ENCODE data around the gene PLK3. TPM values are rescaled to one million over a fixed set of nuclear protein-coding genes. Genes with fewer than 3 reads are reported as not detected.
"Not testable (repeated sequence)": the region's sequence is repeated elsewhere in the genome, so short reads cannot be mapped to it uniquely, and the experiment has no call there.

The PLK3 gene
- total RNA-seq, 1 experiment from 2014 or later: 68.0 TPM

DNA sequence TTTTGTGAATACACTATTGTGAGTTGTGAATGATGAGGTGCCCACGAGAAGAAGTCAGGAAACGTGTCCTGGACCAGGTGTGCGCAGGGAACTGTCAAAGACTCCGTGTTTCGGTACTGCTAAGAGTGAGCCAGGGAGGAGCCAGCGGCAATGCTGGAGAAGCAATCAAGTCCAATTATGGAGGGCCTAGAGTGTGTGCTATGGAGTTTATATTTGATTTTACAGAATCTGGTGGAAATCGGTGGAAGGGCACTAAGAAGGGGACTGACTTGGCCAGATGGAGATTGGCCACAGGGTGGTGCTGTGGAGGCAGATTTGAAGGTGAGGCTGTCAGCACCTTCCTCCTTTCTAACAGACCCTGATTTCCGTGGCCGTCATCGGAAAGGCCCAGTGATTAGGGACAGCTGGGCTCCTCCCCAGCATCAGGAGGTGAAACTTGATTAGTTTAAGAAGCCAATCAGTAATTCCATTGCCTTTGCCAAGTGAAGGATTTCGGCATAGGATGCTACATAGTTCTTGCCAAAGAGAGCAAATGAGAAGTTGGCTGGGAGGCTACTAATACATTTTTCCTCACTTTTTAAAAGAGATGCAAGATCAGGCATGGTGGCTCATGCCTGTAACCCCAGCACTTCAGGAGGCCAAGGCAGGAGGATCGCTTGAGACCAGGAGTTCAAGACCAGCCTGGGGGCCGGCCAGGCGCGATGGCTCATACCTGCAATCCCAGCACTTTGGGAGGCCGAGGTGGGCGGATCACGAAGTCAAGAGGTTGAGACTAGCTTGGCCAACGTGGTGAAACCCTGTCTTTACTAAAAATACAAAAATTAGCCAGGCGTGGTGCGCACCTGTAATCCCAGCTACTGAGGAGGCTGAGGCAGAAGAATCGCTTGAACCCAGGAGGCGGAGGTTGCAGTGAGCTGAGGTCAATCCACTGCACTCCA lies 35.8 kb downstream of the PLK3 start:
- no peaks in the 10 kb centered on the region for H3K36me3 Mint-ChIP-seq (ENCODE audit: insufficient read depth, unreplicated experiment)
- CTCF ChIA-PET: interaction anchor here (0.6 to 3.0 kb wide), 26 partner anchors 9 to 719 kb away, joined by 3 to 14 read pairs (median 3); partner anchors contain the start of genes EIF2B3, HECTD3 and UROD
- no peaks in the 10 kb centered on the region for H3K9me3 Mint-ChIP-seq (ENCODE audit: unreplicated experiment)
- peak overlapping the region; percentile 13 for H3K27ac Mint-ChIP-seq (ENCODE audit: low read depth, unreplicated experiment)
- TF ChIP-seq, protein P1, sequence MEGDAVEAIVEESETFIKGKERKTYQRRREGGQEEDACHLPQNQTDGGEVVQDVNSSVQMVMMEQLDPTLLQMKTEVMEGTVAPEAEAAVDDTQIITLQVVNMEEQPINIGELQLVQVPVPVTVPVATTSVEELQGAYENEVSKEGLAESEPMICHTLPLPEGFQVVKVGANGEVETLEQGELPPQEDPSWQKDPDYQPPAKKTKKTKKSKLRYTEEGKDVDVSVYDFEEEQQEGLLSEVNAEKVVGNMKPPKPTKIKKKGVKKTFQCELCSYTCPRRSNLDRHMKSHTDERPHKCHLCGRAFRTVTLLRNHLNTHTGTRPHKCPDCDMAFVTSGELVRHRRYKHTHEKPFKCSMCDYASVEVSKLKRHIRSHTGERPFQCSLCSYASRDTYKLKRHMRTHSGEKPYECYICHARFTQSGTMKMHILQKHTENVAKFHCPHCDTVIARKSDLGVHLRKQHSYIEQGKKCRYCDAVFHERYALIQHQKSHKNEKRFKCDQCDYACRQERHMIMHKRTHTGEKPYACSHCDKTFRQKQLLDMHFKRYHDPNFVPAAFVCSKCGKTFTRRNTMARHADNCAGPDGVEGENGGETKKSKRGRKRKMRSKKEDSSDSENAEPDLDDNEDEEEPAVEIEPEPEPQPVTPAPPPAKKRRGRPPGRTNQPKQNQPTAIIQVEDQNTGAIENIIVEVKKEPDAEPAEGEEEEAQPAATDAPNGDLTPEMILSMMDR (IDR thresholded peaks at IDR 0.05; ENCODE audit: unreplicated experiment): peak; percentile 81
- POLR2A ChIA-PET: interaction anchor here (1.2 to 1.9 kb wide), 2 partner anchors 29 to 176 kb away, joined by 3 to 7 read pairs; partner anchors contain the start of genes HECTD3 and UROD
- intact Hi-C loops (cut with micrococcal nuclease): loop anchor here (1.0 to 2.0 kb wide), 4 partner anchors 43 to 464 kb away; partner anchors contain the start of genes EIF2B3 and UROD
- no peaks in the 10 kb centered on the region for H3K27me3 Mint-ChIP-seq (ENCODE audit: insufficient read depth, unreplicated experiment)
- no TSS peak for BruUV-seq (replicated peaks)
- DNase-seq (ENCODE audit: unreplicated experiment): peak; percentile 78
- no peak overlapping the region for H3K4me3 Mint-ChIP-seq (ENCODE audit: unreplicated experiment)
- no peaks in the 10 kb centered on the region for H3K4me1 Mint-ChIP-seq (ENCODE audit: insufficient read depth, unreplicated experiment)

DNA sequence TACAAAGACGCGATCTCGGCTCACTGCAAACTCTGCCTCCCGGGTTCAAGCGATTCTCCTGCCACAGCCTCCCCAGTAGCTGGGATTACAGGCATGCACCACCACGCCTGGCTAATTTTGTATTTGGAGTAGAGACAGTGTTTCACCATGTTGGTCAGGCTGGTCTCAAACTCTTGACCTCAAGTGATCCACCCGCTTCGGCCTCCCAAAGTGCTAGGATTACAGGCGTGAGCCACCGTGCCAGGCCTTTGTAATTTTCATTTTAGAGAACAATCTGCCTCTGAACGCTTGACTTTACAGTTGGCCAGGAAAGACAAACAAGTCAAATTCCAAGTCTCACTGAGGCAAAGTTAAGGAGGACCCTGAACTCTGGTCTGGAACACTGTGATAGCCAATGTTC lies 38.1 kb downstream of the PLK3 start:
- BruUV-seq (replicated peaks); H3K4me3 Mint-ChIP-seq (ENCODE audit: unreplicated experiment); H3K36me3 Mint-ChIP-seq (ENCODE audit: insufficient read depth, unreplicated experiment); POLR2A ChIA-PET; intact Hi-C loops (cut with micrococcal nuclease); DNase-seq (ENCODE audit: unreplicated experiment); H3K9me3 Mint-ChIP-seq (ENCODE audit: unreplicated experiment); H3K4me1 Mint-ChIP-seq (ENCODE audit: insufficient read depth, unreplicated experiment); H3K27me3 Mint-ChIP-seq (ENCODE audit: insufficient read depth, unreplicated experiment); H3K27ac Mint-ChIP-seq (ENCODE audit: low read depth, unreplicated experiment): not testable (repeated sequence)
- CTCF ChIA-PET: interaction anchor here (0.6 to 0.7 kb wide), 5 partner anchors 18 to 182 kb away, joined by 3 read pairs; no protein-coding TSS in a partner anchor

DNA sequence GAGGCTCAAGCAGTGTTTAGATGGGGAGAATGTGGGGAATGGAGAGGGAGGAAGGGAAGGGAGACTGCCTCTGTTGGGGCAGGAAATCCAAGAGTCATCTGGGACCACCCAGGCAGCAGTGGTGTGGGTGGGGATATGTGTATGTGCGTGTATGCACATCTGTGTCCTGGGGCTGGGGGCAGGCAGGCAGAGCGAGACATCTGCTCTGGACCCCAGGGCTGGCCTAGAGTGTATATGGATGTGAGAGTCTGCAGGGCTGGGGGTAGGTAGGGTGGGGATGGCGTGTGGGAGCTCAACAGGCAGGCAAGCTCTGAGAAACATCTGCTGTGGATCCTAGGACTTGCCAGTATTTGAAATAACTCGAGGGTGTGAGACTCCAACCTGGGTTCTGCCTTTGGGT lies 39.4 kb downstream of the PLK3 start:
- no peaks in the 10 kb centered on the region for H3K27me3 Mint-ChIP-seq (ENCODE audit: insufficient read depth, unreplicated experiment)
- POLR2A ChIA-PET: no interaction called here
- CTCF ChIA-PET: interaction anchor here (0.6 to 1.7 kb wide), 3 partner anchors 12 to 653 kb away, joined by 3 to 4 read pairs (median 4); no protein-coding TSS in a partner anchor
- H3K27ac Mint-ChIP-seq (ENCODE audit: low read depth, unreplicated experiment): peak overlapping the region; percentile 31
- peaks cover 5% of the 10 kb centered on the region for H3K36me3 Mint-ChIP-seq (ENCODE audit: insufficient read depth, unreplicated experiment)
- no peak overlapping the region for H3K4me3 Mint-ChIP-seq (ENCODE audit: unreplicated experiment)
- H3K9me3 Mint-ChIP-seq (ENCODE audit: unreplicated experiment): no peaks in the 10 kb centered on the region
- DNase-seq (ENCODE audit: unreplicated experiment): no peak
- TF ChIP-seq, protein P1 (IDR thresholded peaks at IDR 0.05; ENCODE audit: unreplicated experiment): no peak
- intact Hi-C loops (cut with micrococcal nuclease): no loop called here
- no peaks in the 10 kb centered on the region for H3K4me1 Mint-ChIP-seq (ENCODE audit: insufficient read depth, unreplicated experiment)
- BruUV-seq (replicated peaks): no TSS peak

DNA sequence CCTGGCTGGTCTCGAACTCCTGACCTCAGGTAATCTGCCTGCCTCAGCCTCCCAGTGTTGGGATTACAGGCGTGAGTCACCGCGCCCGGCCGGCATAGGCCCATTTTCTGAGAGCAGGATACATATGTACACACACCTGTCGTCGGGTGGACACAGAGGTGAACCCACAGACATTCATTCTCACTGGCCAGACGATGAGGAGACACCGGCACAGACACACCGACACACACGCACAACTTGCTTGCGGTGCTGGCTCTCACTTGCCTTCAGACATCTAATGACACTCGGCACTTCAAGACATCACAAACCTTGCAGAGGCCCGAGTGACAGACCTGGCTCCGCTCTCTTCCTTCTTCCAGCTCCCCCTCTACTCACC lies 42.3 kb downstream of the PLK3 start:
- H3K27me3 Mint-ChIP-seq (ENCODE audit: insufficient read depth, unreplicated experiment): no peaks in the 10 kb centered on the region
- H3K9me3 Mint-ChIP-seq (ENCODE audit: unreplicated experiment): no peaks in the 10 kb centered on the region
- BruUV-seq (replicated peaks): no TSS peak
- no peak for DNase-seq (ENCODE audit: unreplicated experiment)
- no peak overlapping the region for H3K27ac Mint-ChIP-seq (ENCODE audit: low read depth, unreplicated experiment)
- peaks cover 5% of the 10 kb centered on the region for H3K36me3 Mint-ChIP-seq (ENCODE audit: insufficient read depth, unreplicated experiment)
- intact Hi-C loops (cut with micrococcal nuclease): no loop called here
- no peak overlapping the region for H3K4me3 Mint-ChIP-seq (ENCODE audit: unreplicated experiment)
- ChIA-PET CTCF (interaction anchor here (0.6 to 1.1 kb wide), 3 partner anchors 16 to 1087 kb away, joined by 3 to 4 read pairs (median 3); no protein-coding TSS in a partner anchor), POLR2A (interaction anchor here (1.5 kb wide), 1 partner anchor 12 kb away, joined by 3 read pairs; no protein-coding TSS in a partner anchor)
- no peaks in the 10 kb centered on the region for H3K4me1 Mint-ChIP-seq (ENCODE audit: insufficient read depth, unreplicated experiment)
- TF ChIP-seq, protein P1 (IDR thresholded peaks at IDR 0.05; ENCODE audit: unreplicated experiment): no peak

All from MCF 10A (cell line).